HG02973 (cell line): Measurements from ENCODE around the gene TBC1D22A.

Source experiments
- ATAC-seq: cut with Tn5 transposase; IDR thresholded peaks from one replicate; pipeline ENCODE4 v1.9.1; 2021; ENCODE audit warnings: moderate library complexity; ENCODE audit not compliant: unreplicated experiment

TBC1D22A gene

DNA sequence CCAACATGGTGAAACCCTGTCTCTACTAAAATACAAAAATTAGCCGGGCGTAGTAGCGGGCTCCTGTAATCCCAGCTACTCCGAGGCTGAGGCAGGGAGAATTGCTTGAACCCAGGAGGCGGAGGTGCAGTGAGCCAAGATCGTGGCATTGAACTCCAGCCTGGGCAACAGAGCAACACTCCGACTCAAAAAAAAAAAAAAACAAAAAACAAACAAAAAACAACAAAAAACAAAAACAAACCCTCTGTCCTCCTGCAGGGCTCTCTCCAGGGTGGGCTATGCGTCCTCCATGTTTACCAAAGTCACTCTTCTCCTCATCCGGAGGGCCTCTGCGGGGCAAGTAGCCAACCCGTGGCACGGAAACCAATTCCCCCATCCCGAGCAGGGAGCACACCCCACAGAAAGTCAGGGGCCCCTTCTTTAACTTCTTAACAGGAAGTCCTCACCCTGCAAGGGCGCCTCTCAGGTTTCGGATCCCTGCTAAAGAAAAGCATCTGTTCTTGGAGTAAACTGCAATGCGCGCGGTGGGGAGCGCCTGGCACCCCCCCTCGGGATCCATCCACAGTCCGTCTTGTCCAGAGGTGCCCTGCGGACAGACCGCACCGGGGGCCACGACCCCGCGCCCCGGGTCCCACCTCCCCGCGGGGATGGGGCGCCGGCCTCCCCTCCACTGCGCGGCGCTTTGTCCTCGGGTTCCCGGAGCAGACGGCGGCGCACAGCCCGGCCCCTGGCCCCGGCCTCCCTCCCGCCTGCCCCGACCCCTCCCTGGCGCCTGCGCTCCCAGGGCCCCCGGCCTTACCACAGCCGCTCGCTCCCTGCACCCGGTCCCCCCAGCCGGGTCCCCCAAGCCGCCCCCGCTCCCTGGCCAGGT, 25.1 kb upstream of the TBC1D22A start:
- ATAC-seq: no peak

DNA sequence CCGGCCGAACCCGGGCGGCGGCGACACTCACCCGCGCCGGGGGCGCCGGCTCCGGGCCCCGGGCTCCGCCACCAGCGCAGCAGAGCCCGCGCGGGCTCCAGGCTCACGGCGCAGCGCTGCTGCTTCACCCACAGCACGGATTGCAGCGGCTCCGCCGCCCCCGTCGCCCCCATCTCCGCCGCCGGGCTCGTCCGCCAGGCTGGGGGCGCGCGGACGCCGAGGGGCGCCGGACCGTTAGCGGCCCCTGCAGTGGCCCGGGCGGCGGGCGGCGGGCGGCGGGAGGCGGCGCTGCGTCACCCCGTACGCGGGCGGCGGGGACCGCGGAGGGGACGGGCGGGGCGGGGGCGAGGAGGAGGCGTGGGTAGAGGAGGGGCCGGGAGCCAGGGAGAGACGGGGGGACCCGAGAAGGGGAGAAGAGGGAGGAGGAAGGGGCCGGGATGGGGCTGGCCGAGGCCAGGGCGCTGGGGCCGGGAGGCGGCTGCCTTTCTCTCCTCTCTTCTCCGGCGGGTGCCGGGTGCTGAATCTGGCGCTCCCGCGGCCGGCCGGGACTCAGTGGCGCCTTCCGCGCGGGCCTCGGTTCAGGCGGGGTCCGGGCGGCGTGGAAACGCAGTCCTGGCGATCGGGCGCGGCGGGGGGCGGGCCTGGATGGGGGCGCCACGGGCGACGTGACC, 24.3 kb upstream of the TBC1D22A start, which contains the start of gene CERK:
TSS of gene CERK (minus strand) at position 277 of the 671 bp plus-strand sequence. CDS start at position 173, 104 bp downstream.
- ATAC-seq: no peak

DNA sequence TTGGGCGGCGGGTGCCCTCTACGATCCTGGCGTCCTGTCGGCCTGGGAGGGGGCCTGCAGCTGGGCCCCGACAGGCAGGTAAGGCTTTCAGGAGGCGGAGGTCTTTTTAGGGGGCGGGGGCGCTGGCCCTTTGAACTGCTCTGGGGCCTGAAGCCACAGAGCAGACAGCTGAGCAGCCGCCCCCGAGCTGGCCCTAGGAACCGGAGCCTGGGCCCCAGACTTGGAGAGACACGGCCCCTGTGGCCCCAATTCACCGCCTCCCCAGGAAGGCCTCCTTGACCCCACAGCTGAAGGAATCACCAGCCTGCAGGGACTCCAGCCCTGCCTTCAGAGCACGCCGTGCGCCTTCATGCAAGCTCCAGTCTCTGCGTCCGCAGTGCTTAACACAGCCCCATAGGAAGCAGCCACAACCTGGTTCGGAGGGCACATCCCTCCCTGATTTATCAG, 23.8 kb upstream of the TBC1D22A start:
- no peak for ATAC-seq

DNA sequence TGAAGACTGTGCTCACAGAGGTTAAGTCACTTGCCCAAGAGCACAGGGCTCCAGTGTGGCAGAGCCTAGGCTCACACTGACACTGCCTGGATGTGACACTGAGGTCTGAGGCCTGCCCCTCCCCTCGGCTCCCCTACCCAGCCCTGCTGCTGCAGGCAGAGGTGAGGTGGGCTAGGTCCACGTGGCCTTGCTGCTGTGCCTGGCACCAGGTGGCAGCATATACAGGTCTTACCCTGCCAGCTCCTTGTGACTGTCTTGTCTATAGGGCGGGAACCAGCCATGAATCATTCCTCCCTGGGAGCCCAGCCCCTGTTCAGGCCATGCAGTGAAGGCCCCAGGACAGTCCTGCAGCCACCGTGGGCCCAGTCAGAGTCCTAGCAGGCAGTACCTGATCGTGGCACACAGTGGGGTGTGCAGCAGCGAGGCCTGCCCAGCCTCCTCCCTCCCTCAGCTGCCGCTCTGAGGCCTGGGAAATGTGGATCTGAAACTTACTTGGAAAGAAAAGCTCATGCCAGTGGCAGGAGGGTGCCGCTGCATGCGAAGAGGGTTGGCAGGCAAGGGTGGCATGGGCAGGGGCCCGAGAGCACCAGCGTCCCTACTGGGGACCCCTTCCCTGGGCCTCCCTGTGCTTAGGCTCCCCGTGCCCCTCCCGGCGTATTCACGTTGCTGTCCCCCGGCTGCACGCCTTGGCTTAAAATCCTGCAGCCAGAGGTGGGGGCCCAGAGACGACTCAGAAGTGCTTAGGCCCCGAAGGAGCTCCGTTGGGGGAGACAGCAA, 23.2 kb upstream of the TBC1D22A start:
- ATAC-seq: no peak

DNA sequence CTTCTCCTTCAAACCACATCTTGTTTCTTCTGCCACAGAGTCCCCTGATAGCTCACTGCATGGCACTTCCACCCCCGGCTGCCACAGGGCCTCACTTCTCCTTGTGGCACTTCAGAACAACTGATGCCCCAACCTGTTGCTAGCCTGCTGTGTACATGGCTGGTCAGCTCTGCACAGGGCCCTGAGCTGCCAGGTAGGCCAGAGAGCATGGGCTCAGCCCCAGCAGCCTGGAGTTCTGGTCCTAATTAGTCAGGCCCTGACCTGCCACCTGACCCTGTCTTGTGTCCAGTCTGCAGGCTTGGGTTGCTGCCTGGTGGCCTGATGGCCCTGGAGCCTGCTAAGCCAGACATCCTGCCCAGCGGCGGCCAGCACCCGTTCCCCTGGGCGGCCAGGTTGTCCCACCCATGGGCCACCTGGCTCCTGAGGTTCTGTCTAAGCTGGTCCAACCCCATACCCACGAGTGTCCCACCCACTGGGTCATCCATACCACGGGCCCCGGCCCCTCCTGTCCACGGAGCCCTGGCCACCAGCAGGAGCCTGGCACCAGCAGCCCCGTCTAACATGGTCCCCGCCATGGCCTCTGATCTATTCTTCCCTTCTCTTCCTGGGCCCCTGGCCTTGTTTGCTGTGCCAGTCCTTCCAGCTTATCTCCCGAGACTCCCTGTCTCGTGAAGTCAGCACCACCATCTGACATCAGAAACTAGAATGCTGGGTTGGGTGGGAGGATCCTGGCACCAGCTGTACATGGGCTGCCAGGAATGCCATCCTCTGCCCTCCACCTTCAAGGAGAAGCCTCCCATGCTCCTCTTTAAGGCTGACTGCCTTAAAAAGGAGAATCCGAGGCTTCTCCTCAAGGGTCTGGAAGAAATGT, 21.3 kb upstream of the TBC1D22A start:
- no peak for ATAC-seq

DNA sequence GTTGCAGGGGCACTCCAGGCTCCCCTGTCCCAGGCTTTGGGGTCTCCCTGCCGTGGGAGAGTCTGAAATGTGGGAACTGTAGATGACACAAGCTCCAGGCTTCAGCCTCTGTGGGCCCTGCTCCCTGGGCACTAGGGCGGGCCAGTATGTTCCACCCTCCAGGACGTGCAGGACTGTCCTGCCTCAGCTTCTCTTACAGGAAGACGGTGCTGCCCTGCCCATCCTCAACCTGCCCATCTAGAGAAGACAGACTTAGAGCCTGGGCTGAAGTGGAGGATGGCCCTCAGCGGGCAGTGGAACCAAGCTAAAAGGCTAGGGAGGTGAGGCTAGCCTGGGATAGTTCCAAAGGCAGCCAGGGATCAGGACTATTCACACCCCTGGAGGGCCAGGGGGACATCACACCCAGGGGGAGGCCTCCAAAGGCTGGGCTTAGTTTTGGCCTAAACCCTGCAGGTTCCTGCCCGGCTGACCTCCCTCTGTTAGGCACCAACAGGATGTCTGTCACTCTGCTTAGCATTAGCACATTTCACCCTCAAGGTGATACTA, 20.4 kb upstream of the TBC1D22A start:
- no peak for ATAC-seq

DNA sequence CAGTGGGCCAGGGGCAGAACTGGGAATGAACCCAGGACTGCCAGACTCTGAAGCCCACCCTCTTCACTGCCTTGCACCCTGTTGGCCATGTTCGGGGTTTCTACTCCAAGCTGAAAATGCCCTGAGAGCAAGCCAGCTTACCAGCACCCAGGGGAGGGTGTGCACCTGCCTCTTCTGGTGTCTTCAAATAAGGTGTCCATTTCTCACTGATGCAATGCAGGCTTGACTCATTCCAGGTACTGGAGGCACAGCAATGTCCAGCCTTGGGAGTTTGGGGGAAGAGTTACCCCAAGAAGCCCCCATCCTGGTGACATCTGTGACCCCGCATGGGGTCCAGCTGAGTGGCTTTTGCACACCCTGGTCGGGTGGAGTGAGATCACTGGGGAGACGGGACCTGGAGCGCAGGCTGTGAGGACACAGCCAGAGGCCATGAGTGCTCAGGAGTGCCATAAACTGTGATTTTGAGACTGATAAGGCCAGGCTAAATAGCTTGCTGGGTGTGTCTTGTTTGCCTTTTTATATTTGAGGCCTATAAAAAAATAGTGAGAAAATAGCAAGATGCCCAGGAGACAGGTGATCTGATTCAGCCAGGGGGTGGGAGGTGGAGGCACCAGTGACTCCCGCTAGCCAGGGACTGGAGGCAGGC, 19.8 kb upstream of the TBC1D22A start:
- ATAC-seq: no peak

DNA sequence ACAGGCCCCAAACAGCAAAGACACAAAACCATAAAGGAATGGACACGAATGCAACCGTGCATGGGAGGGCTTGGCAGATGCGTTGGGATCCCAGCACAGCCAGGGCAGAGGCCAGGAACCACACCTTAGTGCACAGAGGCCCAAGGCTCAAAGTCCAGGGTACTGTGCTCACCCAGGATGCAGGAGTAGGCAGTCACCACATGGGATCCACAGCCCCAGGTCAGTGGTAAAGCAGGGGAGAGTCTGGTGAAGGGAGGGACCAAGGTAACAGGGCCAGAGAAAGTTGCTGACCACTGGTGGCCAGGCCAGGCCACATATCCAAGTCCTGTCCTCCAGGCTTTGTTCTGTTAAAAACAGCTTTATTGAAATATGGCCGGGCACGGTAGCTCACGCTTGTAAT, 17.9 kb upstream of the TBC1D22A start:
- ATAC-seq: no peak

DNA sequence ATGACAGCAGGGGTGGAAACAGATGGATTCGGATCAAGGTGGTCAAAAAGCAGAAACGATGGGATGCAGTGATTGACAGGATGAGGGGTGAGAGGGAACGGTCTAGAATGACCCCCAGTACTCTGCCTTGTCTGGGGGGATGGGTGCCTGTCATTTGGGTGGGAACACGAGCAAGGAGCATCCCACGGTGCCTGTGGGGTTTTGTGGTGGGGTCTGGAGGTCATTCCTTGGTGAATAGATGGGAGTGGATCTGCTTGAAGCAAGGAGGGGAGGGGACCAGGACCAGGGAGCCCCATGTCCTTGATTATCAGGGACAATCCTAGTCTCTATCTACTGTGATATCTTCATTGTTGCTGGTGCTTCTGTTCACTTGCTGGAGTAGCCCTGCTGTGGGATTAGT, 16.3 kb upstream of the TBC1D22A start:
- ATAC-seq: no peak

DNA sequence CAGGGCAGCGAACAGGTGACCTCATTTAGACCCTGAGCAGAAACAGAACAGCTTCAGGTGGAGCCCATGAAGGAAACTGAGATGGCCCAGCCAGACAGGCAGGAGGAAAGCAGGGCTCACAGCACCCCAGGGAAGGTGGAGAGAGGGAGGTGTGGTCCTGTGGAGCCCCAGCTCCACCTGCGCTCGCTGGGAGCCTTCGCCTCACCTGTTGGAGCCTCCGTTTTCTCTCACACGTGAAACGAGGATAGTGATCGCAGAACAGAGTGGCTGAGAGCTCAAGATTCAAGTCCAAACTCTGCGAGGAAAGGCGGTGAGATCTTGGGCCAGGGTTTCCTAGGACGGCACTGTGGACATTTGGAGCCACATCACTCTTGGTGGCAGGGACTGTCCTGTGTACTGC, 15.8 kb upstream of the TBC1D22A start:
- no peak for ATAC-seq

DNA sequence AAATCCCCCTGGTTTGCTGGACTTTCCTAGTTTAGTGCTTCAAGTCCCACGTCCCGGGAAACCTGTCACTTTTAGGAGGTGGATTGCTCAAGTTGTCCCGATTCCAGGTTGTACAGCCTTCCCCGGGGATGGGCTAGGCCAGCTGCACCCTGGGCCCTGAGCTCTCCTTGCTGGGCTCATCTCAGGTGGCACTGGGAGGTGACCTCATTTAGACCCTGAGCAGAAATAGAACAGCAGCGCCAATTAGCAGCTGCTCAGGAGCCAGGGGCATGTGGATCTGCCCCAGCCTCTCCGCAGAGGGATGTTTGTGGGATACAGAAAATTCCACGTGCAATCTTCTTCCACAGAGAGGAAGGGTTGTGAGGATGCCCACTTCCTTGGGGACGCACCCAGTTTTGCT, 14.8 kb upstream of the TBC1D22A start:
- ATAC-seq: no peak

DNA sequence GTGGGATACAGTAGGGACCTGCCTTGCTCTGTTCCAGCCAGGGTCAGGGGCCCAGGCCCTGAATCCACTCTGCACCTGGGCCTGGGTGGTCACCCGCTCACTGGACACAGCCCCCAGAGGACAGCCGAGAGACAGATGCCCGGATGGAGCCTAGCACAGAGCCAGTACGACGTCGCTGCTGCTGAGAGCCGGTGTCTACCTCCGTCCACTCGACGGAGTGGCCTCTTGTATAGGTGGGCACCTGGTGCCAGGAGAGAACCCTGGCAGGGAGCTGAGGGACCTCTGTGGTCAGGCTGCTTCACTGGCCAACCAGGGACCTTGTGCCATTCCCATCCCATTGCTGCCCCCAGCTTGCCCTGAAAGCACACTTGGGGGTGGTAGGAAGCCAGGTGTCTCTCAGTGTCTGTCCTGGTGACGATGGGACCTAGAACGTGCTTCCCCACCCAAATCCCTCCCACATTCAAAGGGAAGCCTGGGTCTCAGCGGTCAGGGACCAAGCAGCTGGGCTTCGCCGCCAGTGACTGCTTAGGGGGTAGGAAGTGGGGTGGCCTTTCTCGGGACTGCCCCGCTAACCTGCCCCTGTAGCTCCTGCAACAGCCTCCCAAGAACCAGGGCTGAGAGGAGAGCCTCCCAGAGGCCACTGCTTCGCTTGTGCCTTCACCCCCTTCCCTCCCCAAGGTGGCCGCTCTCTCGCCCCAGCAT, 14.1 kb upstream of the TBC1D22A start:
- no peak for ATAC-seq

DNA sequence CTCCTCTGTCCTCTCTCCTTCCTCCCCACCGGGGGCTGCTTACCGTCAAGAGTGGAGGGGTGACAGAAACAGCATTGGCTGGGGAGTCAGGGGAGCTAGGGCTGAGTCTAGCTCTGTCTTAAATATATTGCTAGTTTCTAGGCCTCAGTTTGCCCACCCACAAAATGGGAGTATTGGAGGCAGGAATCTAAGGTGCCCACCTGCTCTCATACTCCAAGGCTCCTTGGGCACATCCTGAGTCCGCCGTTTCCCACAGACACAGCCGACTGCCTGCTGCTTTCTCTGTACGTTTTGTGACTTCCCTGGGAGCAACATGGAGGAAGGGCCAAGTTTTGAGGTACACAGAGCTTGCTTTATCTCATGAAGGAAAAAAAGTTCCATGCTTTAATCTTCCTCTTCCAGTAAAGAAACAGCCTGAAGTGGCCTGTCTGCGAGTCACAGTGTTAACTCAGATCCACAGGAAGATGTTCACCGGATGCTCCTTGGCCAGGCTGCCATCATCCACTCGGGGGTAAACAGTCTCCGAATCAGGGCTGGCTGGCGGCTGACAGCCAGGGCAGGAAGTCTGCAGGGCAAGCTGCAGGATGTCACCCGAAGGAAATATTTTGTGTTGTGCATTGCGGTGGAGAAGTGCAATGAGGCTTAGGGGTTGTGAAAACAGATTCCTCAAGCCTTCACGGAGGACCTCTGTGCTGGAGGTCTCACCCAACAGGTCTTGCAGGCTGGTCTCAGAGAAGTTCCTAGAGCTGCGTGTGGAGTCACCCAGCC, 13.4 kb upstream of the TBC1D22A start:
- ATAC-seq: no peak

DNA sequence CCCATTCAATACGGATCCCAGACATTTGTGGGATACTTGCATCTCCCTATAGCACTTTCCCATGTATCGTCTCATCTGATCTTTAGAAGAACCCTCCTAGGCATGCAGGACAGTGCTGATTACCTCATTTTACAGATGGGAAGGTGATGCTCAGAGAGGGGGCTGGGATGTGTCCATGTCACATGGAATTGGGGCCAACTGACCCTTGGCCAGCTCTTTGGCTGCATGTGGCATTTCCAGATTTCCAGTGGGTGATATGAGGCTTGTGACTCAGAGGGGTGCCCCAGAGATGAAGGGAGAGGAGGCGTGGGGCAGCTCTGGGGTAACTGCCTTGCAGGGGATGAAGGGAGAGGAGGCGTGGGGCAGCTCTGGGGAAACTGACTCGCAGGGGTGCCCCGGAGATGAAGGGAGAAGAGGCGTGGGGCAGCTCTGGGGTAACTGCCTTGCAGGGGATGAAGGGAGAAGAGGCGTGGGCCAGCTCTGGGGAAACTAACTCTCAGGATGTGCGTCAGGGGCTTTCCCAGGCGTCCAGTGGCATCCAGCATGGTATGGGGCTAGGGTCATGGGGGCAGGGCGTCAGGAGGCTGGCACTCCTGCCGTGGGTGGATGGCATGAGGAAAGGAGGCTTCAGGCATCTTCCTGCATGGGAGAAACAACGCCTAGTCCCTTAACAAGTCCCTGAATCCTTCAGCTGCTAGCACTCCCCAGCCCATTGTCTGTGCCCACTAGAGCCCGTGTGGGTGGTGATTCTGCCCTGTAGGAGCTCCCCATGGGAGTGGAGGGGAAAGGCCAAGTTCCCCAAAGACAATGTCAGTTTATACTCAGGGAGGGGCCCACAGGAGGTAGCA, 12.5 kb upstream of the TBC1D22A start:
- ATAC-seq: no peak

DNA sequence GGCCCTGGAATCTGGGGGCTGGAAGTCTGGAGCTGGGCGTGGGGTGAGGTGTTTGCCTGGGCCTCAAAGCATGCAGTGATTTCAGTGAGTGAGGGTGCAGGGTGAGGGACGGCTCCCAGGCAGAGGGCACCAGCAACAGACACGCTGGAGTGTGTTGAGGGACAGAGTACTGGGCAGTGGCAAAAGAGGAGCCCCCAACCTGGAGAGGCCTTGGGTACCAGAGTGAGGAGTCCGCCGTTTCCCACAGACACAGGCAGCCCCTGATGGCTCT, 12.0 kb upstream of the TBC1D22A start:
- ATAC-seq: no peak

DNA sequence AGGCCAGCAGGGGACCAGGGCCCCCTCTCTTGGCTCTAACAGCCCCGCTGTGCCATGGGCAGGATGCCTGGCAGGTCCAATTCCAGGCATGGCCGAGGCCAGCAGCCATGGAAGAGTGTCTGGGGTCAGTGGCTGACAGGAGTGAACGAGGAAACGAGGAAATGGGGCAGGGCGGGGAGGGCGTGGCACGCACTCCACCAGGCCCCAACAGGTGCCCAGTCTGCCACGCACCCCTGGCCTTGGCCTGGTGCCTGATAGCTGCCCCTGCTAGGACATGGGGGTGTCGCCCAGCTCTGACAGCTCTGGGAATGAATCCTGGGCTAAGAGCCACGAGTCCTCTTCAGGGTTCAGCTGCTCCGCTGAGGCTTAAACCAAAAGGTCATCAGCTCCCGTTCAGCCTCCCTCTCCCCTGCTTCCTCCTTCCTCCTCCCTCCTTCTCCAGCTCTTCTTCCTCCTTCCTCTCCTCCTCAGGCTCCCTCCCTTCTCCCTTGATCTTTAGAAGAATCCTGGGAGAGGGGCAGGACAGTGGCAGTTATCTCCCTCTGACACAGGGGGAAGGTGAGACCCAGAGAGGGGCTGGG, 11.5 kb upstream of the TBC1D22A start:
- no peak for ATAC-seq

DNA sequence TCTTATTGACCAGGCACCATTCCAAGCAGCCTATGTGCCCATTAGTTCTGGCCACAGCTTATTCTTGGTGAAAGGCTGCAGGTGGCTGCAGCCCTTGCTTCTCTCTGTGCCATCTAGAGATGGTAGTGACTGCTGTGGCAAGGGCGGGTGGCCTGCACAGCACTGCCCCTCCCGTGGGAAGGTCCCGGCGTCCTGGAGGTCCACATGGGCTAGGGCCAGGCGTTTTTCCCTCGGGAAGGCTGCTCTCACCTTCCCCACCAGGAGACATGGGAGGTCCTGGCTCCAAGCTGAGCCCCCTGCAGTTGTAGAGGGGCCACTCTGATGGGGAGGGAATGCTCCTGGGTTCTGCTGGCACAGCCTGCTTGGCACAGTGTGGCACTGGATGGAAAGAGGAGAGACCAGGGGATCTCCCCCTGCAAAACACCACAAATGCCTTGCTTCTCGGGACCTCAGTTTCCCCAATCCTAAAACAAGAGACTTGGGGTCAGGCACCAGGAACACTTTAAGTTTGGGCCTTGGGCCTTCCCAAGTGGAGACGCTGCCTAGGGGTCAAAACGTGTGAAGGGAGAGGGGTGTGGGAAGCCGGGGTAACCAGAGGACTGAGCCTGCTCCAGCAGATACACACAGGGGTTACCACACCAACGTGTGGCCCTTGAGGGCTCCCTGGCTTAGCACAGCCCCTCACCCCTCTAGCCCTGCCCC, 10.0 kb upstream of the TBC1D22A start:
- no peak for ATAC-seq
